Activated CD8-positive, alpha-beta T cell treated with anti-CD3 and anti-CD28 coated beads for 36 hours (primary cell): ENCODE results near the gene ADARB2. TPM values are rescaled to one million over a fixed set of nuclear protein-coding genes. Genes with fewer than 3 reads are reported as not detected.

Source experiments
- ATAC-seq: fragments of 200-7000 bp; cut with Tn5 transposase; one replicate; pipeline ENCODE4 v1.10.0; 2021; ENCODE audit warnings: mild to moderate bottlenecking, moderate library complexity
- CTCF ChIA-PET: fragments of 350-600 bp; sonication (Branson Sonifier 250); formaldehyde crosslinking; loops from one replicate; lab custom pipeline; 2021; ENCODE audit warnings: antibody characterized with exemption; lab: Charles Lee
- POLR2A ChIA-PET: fragments of 350-600 bp; sonication (Branson Sonifier 250); formaldehyde crosslinking; loops from one replicate; lab custom pipeline; 2021; ENCODE audit warnings: antibody characterized with exemption; lab: Charles Lee
- DNase-seq: peaks from one replicate; pipeline ENCODE4 v3.0.0-alpha.2; 2020
- H3K27ac Mint-ChIP-seq: one replicate; pipeline ENCODE4 v1.8.0; 2021; ENCODE audit warnings: mild to moderate bottlenecking, mixed read lengths
- H3K27me3 Mint-ChIP-seq: one replicate; pipeline ENCODE4 v1.8.0; 2021; ENCODE audit warnings: mixed read lengths
- H3K36me3 Mint-ChIP-seq: one replicate; pipeline ENCODE4 v1.8.0; 2021; ENCODE audit warnings: low read depth, mixed read lengths
- H3K4me1 Mint-ChIP-seq: one replicate; pipeline ENCODE4 v1.8.0; 2021; ENCODE audit warnings: low read depth, mixed read lengths
- H3K4me3 Mint-ChIP-seq: one replicate; pipeline ENCODE4 v1.8.0; 2021; ENCODE audit warnings: mild to moderate bottlenecking, moderate library complexity, mixed read lengths
- H3K9me3 Mint-ChIP-seq: one replicate; pipeline ENCODE4 v1.8.0; 2021; ENCODE audit warnings: mixed read lengths
- CTCF ChIP-seq: fragments of 200-600 bp; IDR thresholded peaks from one replicate; pipeline ENCODE4 v1.8.0; 2022; ENCODE audit warnings: antibody characterized with exemption, mild to moderate bottlenecking
- intact Hi-C: fragments of 100-400 bp; cut with micrococcal nuclease; formaldehyde crosslinking; loops from one replicate; pipeline ENCODE4 v1.10.0; 2022
- total RNA-seq, 2 experiments: library from RNA; stranded (reverse); gene quantifications; one replicate each; pipeline ENCODE4 v1.2.3, GENCODE V29; 2021

Gene ADARB2
- total RNA-seq, 2 experiments from 2014 or later: 1.3 to 1.6 TPM

DNA sequence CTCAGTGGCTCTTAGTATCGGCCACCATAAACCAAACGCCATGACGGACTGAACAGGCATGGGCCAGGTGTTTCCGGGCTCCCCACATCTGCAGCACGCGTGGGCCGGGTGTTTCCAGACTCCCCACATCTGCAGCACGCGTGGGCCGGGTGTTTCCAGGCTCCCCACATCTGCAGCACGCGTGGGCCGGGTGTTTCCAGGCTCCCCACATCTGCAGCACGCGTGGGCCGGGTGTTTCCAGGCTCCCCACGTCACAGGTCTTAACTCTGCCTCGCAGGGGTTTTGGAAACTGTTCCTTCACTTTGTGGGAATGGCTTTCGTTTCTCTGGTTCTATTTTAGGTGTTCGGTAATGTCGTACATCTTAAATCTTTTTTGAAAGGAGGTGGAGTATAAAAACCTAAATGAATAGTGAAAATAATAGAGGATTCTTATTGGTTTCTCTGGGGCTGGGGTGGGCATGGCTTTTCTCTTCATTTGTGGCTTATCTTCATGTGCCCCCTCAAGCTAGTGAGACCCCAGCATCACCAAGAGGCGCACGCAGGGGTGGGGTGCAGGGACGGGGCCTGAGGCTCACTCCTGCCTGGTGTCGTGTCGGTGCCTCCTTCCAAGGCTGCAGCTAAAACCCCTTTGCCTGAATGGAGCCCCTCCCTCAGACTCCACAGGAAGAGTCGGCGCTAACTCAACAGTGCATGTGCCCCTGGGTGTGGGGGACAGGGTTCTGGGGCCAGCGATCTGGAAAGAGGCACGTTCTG lies 554.9 kb downstream of the ADARB2 start:
- no peaks in the 10 kb centered on the region for H3K4me1 Mint-ChIP-seq
- no peaks in the 10 kb centered on the region for H3K36me3 Mint-ChIP-seq
- ATAC-seq (no peak), DNase-seq (no peak)
- H3K27ac Mint-ChIP-seq: no peak overlapping the region
- no peaks in the 10 kb centered on the region for H3K9me3 Mint-ChIP-seq
- CTCF ChIA-PET: interaction anchor here (1.0 to 1.3 kb wide), 2 partner anchors 72 kb away, joined by 3 to 7 read pairs; no protein-coding TSS in a partner anchor
- POLR2A ChIA-PET: no interaction called here
- H3K27me3 Mint-ChIP-seq: no peaks in the 10 kb centered on the region
- intact Hi-C loops: no loop called here
- no peak for TF ChIP-seq CTCF
- no peak overlapping the region for H3K4me3 Mint-ChIP-seq

- intact Hi-C loops: no loop called here
- H3K27ac Mint-ChIP-seq: no peak overlapping the region
- DNase-seq (no peak), ATAC-seq (no peak)
- no peaks in the 10 kb centered on the region for H3K27me3 Mint-ChIP-seq
- no peak overlapping the region for H3K4me3 Mint-ChIP-seq
- no peak for TF ChIP-seq CTCF
- no peaks in the 10 kb centered on the region for H3K4me1 Mint-ChIP-seq
- H3K36me3 Mint-ChIP-seq: no peaks in the 10 kb centered on the region
- ChIA-PET CTCF (interaction anchor here (0.9 to 1.3 kb wide), 3 partner anchors 13 to 71 kb away, joined by 3 to 7 read pairs (median 3); no protein-coding TSS in a partner anchor), POLR2A (no interaction called here)
- H3K9me3 Mint-ChIP-seq: no peaks in the 10 kb centered on the region
These were observed 556.5 kb downstream of the ADARB2 start for GRCh38 chr10:1180836-1181235.

DNA sequence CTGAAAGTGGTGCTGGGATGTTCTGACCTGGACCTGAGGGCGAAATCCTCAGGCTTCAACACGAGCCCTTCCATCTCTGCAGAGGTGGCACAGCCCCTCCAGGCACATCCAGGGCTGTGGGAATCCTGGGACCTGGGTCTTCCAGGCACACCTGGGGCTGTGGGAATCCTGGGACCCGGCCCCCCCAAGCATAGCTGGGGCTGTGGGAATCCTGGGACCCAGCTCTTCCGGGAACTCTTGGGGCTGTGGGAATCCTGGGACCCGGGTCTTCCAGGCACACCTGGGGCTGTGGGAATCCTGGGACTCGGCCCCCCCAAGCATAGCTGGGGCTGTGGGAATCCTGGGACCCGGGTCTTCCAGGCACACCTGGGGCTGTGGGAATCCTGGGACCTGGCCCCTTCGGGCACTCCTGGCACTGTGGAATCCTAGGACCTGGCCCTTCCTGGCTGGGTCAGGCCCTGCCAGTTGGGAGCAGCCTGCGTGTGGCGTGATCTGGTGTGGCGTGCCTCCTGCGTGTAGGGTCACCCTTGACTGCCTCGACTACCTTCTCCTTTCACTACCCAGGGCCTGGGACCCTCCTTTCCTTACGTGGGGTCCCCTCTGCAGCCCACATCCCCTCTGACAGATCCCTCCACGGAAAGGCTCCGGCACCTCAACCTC lies 557.1 kb downstream of the ADARB2 start:
- intact Hi-C loops: no loop called here
- no peak for TF ChIP-seq CTCF
- Mint-ChIP-seq H3K36me3 (no peaks in the 10 kb centered on the region), H3K4me1 (no peaks in the 10 kb centered on the region), H3K27me3 (no peaks in the 10 kb centered on the region), H3K9me3 (no peaks in the 10 kb centered on the region), H3K27ac (no peak overlapping the region), H3K4me3 (no peak overlapping the region)
- POLR2A ChIA-PET: no interaction called here
- no peak for DNase-seq
- CTCF ChIA-PET: interaction anchor here (1.3 kb wide), 1 partner anchor 17 kb away, joined by 3 read pairs; no protein-coding TSS in a partner anchor
- no peak for ATAC-seq

GRCh38 chr10:1179346-1180070 lies 557.8 kb downstream of the ADARB2 start:
- no peaks in the 10 kb centered on the region for H3K4me1 Mint-ChIP-seq
- TF ChIP-seq CTCF: no peak
- H3K27me3 Mint-ChIP-seq: no peaks in the 10 kb centered on the region
- ChIA-PET CTCF (no interaction called here), POLR2A (no interaction called here)
- H3K9me3 Mint-ChIP-seq: no peaks in the 10 kb centered on the region
- no peak overlapping the region for H3K4me3 Mint-ChIP-seq
- intact Hi-C loops: no loop called here
- no peaks in the 10 kb centered on the region for H3K36me3 Mint-ChIP-seq
- ATAC-seq (no peak), DNase-seq (no peak)
- H3K27ac Mint-ChIP-seq: no peak overlapping the region
